Stimulated activated CD8-positive, alpha-beta memory T cell treated with anti-CD3 and anti-CD28 coated beads, Interleukin-15, amount 100 ng/mL, for 24 hours (primary cell): Measurements from ENCODE around the gene C1R.

Experiments used
- DNase-seq: peaks from one replicate; pipeline ENCODE4 v3.0.0-alpha.2; 2020; ENCODE audit warnings: low read depth

The C1R gene

GRCh38 chr12:7096979-7097378 lies 4.7 kb upstream of the C1R start:
- no peak for DNase-seq

GRCh38 chr12:7096006-7096932 lies 4.0 kb upstream of the C1R start:
- no peak for DNase-seq

- no peak for DNase-seq
These were observed 1.6 kb upstream of the C1R start for GRCh38 chr12:7093892-7094291.

- DNase-seq, result no peak
These were observed 1.2 kb upstream of the C1R start for GRCh38 chr12:7093486-7093885.

GRCh38 chr12:7092986-7093460 lies 778 bp upstream of the C1R start:
- DNase-seq, result no peak

GRCh38 chr12:7091660-7092228 lies 501 bp downstream of the C1R start:
- no peak for DNase-seq

GRCh38 chr12:7091171-7091570 lies 1.1 kb downstream of the C1R start:
- no peak for DNase-seq

GRCh38 chr12:7090222-7090998 lies 1.8 kb downstream of the C1R start:
- no peak for DNase-seq

- no peak for DNase-seq
These were observed 2.9 kb downstream of the C1R start for GRCh38 chr12:7089196-7089871.

GRCh38 chr12:7083125-7083524 lies 9.1 kb downstream of the C1R start:
- DNase-seq, result no peak

- no peak for DNase-seq
These were observed 11.2 kb downstream of the C1R start for GRCh38 chr12:7081037-7081436.

GRCh38 chr12:7079826-7080125 lies 12.5 kb downstream of the C1R start:
- DNase-seq, result no peak

GRCh38 chr12:7078163-7078562 lies 14.1 kb downstream of the C1R start:
- no peak for DNase-seq

- DNase-seq, result no peak
These were observed 15.8 kb downstream of the C1R start for GRCh38 chr12:7076493-7076892.

GRCh38 chr12:7075939-7076338 lies 16.3 kb downstream of the C1R start:
- DNase-seq, result no peak

GRCh38 chr12:7075518-7075917 lies 16.7 kb downstream of the C1R start:
- DNase-seq, result no peak

GRCh38 chr12:7073946-7074345 lies 18.3 kb downstream of the C1R start:
- DNase-seq, result no peak

- no peak for DNase-seq
These were observed 19.7 kb downstream of the C1R start for GRCh38 chr12:7072554-7072953.

GRCh38 chr12:7072035-7072434 lies 20.2 kb downstream of the C1R start:
- DNase-seq, result no peak

GRCh38 chr12:7069386-7069785 lies 22.9 kb downstream of the C1R start:
- no peak for DNase-seq

- no peak for DNase-seq
These were observed 23.3 kb downstream of the C1R start for GRCh38 chr12:7068994-7069346.

- no peak for DNase-seq
These were observed 23.8 kb downstream of the C1R start for GRCh38 chr12:7068240-7068993.
